ENCODE results near the gene TWIST1.
A peak's percentile ranks its signal among the peaks of the same experiment; 100 is the strongest.

TWIST1 gene

GRCh38 chr7:19113855-19114550 lies 3.4 kb downstream of the TWIST1 start:
- DNase-seq (ENCODE audit: low spot score): no peak

GRCh38 chr7:19113002-19113350 lies 4.5 kb downstream of the TWIST1 start:
- no peak for DNase-seq (ENCODE audit: low spot score)

GRCh38 chr7:19112274-19113001 lies 5.0 kb downstream of the TWIST1 start:
- DNase-seq (ENCODE audit: low spot score): no peak

GRCh38 chr7:19111474-19112273 lies 5.8 kb downstream of the TWIST1 start:
- DNase-seq (ENCODE audit: low spot score): no peak

- no peak for DNase-seq (ENCODE audit: low spot score)
These were observed 6.7 kb downstream of the TWIST1 start for GRCh38 chr7:19110776-19111175.

GRCh38 chr7:19110026-19110730 lies 7.3 kb downstream of the TWIST1 start:
- DNase-seq (ENCODE audit: low spot score): no peak

- DNase-seq (ENCODE audit: low spot score): peak; percentile 46
These were observed 8.2 kb downstream of the TWIST1 start for GRCh38 chr7:19109000-19109946.

GRCh38 chr7:19107356-19108146 lies 9.9 kb downstream of the TWIST1 start:
- no peak for DNase-seq (ENCODE audit: low spot score)

- no peak for DNase-seq (ENCODE audit: low spot score)
These were observed 10.4 kb downstream of the TWIST1 start for GRCh38 chr7:19107081-19107355.

GRCh38 chr7:19106241-19107080 lies 11.0 kb downstream of the TWIST1 start:
- DNase-seq (ENCODE audit: low spot score): no peak

GRCh38 chr7:19105546-19105945 lies 11.9 kb downstream of the TWIST1 start:
- DNase-seq (ENCODE audit: low spot score): no peak

- no peak for DNase-seq (ENCODE audit: low spot score)
These were observed 12.6 kb downstream of the TWIST1 start for GRCh38 chr7:19104811-19105210.

GRCh38 chr7:19102884-19103283 lies 14.6 kb downstream of the TWIST1 start:
- DNase-seq (ENCODE audit: low spot score): no peak

- DNase-seq (ENCODE audit: low spot score): no peak
These were observed 15.5 kb downstream of the TWIST1 start for GRCh38 chr7:19101909-19102308.

- DNase-seq (ENCODE audit: low spot score): no peak
These were observed 16.0 kb downstream of the TWIST1 start for GRCh38 chr7:19101472-19101871.

GRCh38 chr7:19099924-19100323 lies 17.5 kb downstream of the TWIST1 start:
- no peak for DNase-seq (ENCODE audit: low spot score)

GRCh38 chr7:19099194-19099593 lies 18.2 kb downstream of the TWIST1 start:
- no peak for DNase-seq (ENCODE audit: low spot score)

GRCh38 chr7:19098510-19098909 lies 18.9 kb downstream of the TWIST1 start:
- DNase-seq (ENCODE audit: low spot score): no peak
